Measurements from ENCODE around the gene C10orf71.

Gene C10orf71

DNA sequence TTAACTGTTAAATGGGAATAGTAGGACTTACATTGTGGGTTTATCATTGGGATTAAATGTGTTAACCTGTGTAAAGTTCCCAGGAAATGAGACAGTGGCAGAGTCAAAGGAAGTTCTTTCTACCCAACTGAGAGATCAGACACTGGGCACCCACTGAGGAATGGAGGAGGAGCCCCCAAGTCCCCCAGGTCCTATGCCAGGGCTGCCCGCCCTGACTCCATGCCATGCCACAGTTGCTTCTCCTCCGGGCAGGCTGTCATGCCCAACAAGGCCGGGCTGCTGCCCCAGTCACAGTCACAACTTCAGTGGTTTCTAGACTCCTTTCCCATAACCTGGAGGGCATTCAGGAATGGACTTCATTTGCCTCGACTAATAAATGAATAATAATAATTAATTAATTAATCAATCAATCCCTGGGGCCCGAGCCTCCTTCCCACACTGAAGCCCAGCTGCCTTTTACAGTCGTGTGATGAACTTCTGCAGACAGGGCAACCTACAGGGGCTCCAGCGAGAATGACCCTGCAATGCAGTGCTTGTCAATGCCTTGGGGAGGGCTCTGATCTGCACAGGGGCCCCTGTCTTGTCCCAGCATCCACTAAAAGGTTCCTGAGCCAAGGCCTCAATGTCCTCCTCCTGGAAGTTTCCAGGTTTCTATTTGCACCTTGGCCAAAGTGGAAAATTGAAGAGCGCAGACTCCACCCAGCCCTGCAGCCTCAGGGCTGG, 64.5 kb downstream of the C10orf71 start:
- H3K4me3 Mint-ChIP-seq: no peak overlapping the region
- DNase-seq (ENCODE audit: low spot score in 2 of 2): peak in 1 of 2 donors; percentile 1
- ATAC-seq (ENCODE audit: low read depth): no peak
- H3K27ac Mint-ChIP-seq: no peak overlapping the region
- H3K9me3 Mint-ChIP-seq: no peaks in the 10 kb centered on the region
- no peaks in the 10 kb centered on the region for H3K27me3 Mint-ChIP-seq
- H3K4me1 Mint-ChIP-seq: peaks cover 11% of the 10 kb centered on the region
- H3K36me3 Mint-ChIP-seq: no peaks in the 10 kb centered on the region

- ATAC-seq (ENCODE audit: low read depth): no peak
- no peaks in the 10 kb centered on the region for H3K36me3 Mint-ChIP-seq
- no peaks in the 10 kb centered on the region for H3K27me3 Mint-ChIP-seq
- DNase-seq (ENCODE audit: low spot score in 2 of 2): no peak
- peaks cover 11% of the 10 kb centered on the region for H3K4me1 Mint-ChIP-seq
- no peak overlapping the region for H3K4me3 Mint-ChIP-seq
- H3K27ac Mint-ChIP-seq: no peak overlapping the region
- H3K9me3 Mint-ChIP-seq: no peaks in the 10 kb centered on the region
Observed at GRCh38 chr10:49364051-49364450, 65.1 kb downstream of the C10orf71 start.

DNA sequence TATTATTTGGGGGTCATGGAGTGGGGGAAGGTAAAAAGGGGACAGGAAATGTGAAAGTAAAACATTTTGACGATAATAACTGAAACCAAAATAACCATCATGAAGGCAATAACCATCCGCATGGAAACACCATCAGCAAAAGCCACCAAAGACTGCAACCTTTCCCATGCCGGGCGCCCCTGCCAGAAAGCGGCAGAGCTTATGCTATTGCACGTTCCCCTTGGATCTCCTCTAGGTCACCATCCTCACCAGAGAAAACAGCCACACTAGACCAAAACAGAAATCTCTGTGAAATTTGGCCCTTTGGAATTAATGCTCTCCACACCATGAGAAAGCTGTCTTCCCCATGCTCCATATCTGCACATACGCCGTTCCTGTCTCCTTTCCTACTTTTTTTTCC, 65.8 kb downstream of the C10orf71 start:
- ATAC-seq (ENCODE audit: low read depth) (no peak), DNase-seq (ENCODE audit: low spot score in 2 of 2) (no peak)
- Mint-ChIP-seq H3K27me3 (no peaks in the 10 kb centered on the region), H3K4me1 (peaks cover 11% of the 10 kb centered on the region), H3K27ac (no peak overlapping the region), H3K36me3 (no peaks in the 10 kb centered on the region), H3K4me3 (no peak overlapping the region), H3K9me3 (no peaks in the 10 kb centered on the region)

DNA sequence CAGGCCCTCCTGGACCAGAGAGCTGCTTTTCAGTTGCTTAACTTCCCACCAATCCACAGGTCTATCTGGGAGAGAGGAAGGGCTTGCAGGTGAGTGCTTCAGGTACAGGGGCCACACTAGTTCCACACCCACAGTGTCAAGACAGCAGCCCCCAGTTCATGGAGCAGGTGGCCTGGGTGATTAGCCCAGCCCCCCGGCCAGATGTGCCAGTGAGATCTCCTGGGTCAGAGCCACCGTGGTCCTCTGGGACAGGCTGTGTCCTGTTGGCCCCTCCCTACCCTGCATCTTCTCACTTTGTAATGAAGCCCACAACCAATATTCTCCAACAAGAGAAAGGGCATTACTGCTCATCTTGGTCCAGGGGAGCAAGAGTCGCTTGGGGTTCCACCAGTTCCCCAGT, 66.3 kb downstream of the C10orf71 start:
- ATAC-seq (ENCODE audit: low read depth) (no peak), DNase-seq (ENCODE audit: low spot score in 2 of 2) (no peak)
- Mint-ChIP-seq H3K27me3 (no peaks in the 10 kb centered on the region), H3K27ac (no peak overlapping the region), H3K4me3 (no peak overlapping the region), H3K36me3 (no peaks in the 10 kb centered on the region), H3K4me1 (peaks cover 11% of the 10 kb centered on the region), H3K9me3 (no peaks in the 10 kb centered on the region)

GRCh38 chr10:49365675-49366415, 66.9 kb downstream of the C10orf71 start:
- DNase-seq (ENCODE audit: low spot score in 2 of 2) (no peak), ATAC-seq (ENCODE audit: low read depth) (no peak)
- no peaks in the 10 kb centered on the region for H3K36me3 Mint-ChIP-seq
- no peak overlapping the region for H3K4me3 Mint-ChIP-seq
- no peak overlapping the region for H3K27ac Mint-ChIP-seq
- no peaks in the 10 kb centered on the region for H3K27me3 Mint-ChIP-seq
- no peaks in the 10 kb centered on the region for H3K9me3 Mint-ChIP-seq
- peaks cover 11% of the 10 kb centered on the region for H3K4me1 Mint-ChIP-seq

GRCh38 chr10:49366460-49366859, 67.5 kb downstream of the C10orf71 start:
- DNase-seq (ENCODE audit: low spot score in 2 of 2) (no peak), ATAC-seq (ENCODE audit: low read depth) (no peak)
- Mint-ChIP-seq H3K9me3 (no peaks in the 10 kb centered on the region), H3K27ac (no peak overlapping the region), H3K4me1 (peaks cover 11% of the 10 kb centered on the region), H3K27me3 (no peaks in the 10 kb centered on the region), H3K4me3 (no peak overlapping the region), H3K36me3 (no peaks in the 10 kb centered on the region)

- DNase-seq (ENCODE audit: low spot score in 2 of 2) (no peak), ATAC-seq (ENCODE audit: low read depth) (no peak)
- Mint-ChIP-seq H3K4me3 (no peak overlapping the region), H3K27ac (no peak overlapping the region), H3K4me1 (peaks cover 6% of the 10 kb centered on the region), H3K27me3 (no peaks in the 10 kb centered on the region), H3K36me3 (no peaks in the 10 kb centered on the region), H3K9me3 (no peaks in the 10 kb centered on the region)
Observed at GRCh38 chr10:49367600-49367999, 68.6 kb downstream of the C10orf71 start.

- no peaks in the 10 kb centered on the region for H3K9me3 Mint-ChIP-seq
- no peak for ATAC-seq (ENCODE audit: low read depth)
Observed at GRCh38 chr10:49368256-49368655, 69.3 kb downstream of the C10orf71 start.

DNA sequence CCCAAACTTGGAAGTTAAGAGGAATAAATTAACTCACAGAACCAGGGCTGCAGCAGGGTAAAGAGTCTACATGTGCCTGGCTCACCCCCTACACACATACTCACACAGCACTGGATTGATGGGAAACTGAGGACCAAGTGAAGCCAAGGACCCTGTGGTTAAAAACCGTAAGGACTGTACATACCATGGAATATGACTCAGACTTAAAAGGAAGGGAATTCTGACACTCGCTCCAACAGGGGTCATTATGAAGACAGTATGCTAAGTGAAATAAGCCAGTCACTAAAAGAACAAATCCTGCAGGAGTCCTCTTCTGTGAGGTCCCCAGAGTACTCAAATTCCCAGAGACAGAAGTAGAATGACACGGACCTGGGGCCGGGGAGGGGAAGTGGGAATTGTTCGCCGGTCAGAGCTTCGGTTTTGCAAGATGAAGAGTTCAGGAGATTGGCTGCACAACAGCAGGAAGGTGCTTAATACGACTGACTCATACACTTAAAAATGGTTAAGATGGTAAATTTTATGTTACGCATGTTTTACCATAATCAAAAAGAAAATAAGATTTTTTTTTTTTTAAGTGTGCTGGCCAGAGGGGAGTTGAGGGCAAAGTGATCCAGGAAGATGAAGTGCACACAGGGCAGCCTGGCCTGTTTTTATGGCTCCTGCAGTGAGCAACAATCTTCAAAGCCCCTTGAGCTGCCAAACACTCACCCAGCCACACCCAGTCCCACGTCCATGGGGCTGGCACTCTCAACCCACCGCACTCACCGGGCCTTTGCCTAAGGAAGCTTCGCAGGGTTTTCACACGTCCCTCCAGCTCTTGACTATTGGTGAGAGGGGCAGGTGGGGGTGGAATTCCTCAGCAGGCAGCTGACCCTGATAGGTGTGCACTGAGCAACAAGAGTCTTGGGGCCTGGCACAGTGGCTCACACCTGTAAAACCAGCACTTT, 70.5 kb downstream of the C10orf71 start:
- ATAC-seq (ENCODE audit: low read depth): no peak
- H3K27me3 Mint-ChIP-seq: peaks cover 5% of the 10 kb centered on the region
- no peaks in the 10 kb centered on the region for H3K4me1 Mint-ChIP-seq
- no peak for DNase-seq (ENCODE audit: low spot score in 2 of 2)
- no peak overlapping the region for H3K4me3 Mint-ChIP-seq
- no peaks in the 10 kb centered on the region for H3K9me3 Mint-ChIP-seq
- no peak overlapping the region for H3K27ac Mint-ChIP-seq
- H3K36me3 Mint-ChIP-seq: no peaks in the 10 kb centered on the region

More at GRCh38 chr10:49368256-49368655, 69.3 kb downstream of the C10orf71 start:
- no peaks in the 10 kb centered on the region for H3K4me1 Mint-ChIP-seq
- no peak overlapping the region for H3K27ac Mint-ChIP-seq
- no peak overlapping the region for H3K4me3 Mint-ChIP-seq
- DNase-seq (ENCODE audit: low spot score in 2 of 2): no peak
- H3K36me3 Mint-ChIP-seq: no peaks in the 10 kb centered on the region
- H3K27me3 Mint-ChIP-seq: no peaks in the 10 kb centered on the region

DNA sequence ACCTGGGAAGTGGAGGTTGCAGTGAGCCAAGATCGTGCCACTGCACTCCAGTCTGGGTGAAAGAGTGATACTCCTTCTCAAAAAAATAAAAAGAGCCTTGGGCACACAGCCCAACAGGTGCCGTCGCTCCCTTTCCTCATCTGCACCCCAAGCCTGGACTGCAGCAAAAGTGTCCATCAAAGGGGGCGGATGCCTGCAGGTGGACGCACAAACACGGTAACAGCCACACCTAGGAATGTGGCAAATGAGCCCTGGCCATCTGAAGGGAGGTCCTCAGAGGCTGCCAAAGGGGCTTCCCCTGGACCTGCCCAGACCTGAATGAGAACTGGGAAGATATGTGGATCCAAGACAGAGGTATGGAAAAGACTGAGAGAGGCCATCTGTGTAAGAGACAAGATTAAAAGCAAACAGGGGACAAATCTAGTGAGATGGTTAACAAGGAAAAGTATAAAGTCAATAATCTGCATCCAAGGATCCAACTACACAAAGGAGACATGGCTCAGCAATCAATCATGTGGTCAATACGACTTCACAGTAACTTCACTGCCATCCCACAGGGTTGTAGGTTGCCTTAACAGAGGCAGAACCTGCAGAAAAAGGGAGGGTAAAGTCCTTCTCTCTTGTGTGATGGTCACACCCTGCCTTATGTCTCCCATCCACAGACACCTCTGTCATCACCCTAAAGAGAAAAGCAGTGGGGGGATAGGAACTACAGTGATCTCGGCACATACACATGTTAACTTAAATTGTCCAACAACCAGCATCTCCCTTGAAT, 71.5 kb downstream of the C10orf71 start:
- no peak overlapping the region for H3K27ac Mint-ChIP-seq
- no peaks in the 10 kb centered on the region for H3K4me1 Mint-ChIP-seq
- no peak overlapping the region for H3K4me3 Mint-ChIP-seq
- ATAC-seq (ENCODE audit: low read depth) (no peak), DNase-seq (ENCODE audit: low spot score in 2 of 2) (no peak)
- H3K27me3 Mint-ChIP-seq: peaks cover 5% of the 10 kb centered on the region
- H3K36me3 Mint-ChIP-seq: no peaks in the 10 kb centered on the region
- H3K9me3 Mint-ChIP-seq: no peaks in the 10 kb centered on the region

GRCh38 chr10:49371967-49372366, 73.0 kb downstream of the C10orf71 start:
- H3K27ac Mint-ChIP-seq: no peak overlapping the region
- DNase-seq (ENCODE audit: low spot score in 2 of 2) (no peak), ATAC-seq (ENCODE audit: low read depth) (no peak)
- no peaks in the 10 kb centered on the region for H3K4me1 Mint-ChIP-seq
- H3K36me3 Mint-ChIP-seq: no peaks in the 10 kb centered on the region
- H3K9me3 Mint-ChIP-seq: no peaks in the 10 kb centered on the region
- no peak overlapping the region for H3K4me3 Mint-ChIP-seq
- peaks cover 6% of the 10 kb centered on the region for H3K27me3 Mint-ChIP-seq

- Mint-ChIP-seq H3K9me3 (no peaks in the 10 kb centered on the region), H3K36me3 (no peaks in the 10 kb centered on the region), H3K4me3 (no peak overlapping the region), H3K27me3 (peaks cover 6% of the 10 kb centered on the region), H3K27ac (no peak overlapping the region), H3K4me1 (no peaks in the 10 kb centered on the region)
- no peak for ATAC-seq (ENCODE audit: low read depth)
- DNase-seq (ENCODE audit: low spot score in 2 of 2): no peak
Observed at GRCh38 chr10:49373361-49373760, 74.4 kb downstream of the C10orf71 start.

- DNase-seq (ENCODE audit: low spot score in 2 of 2): no peak
- H3K36me3 Mint-ChIP-seq: no peaks in the 10 kb centered on the region
- no peaks in the 10 kb centered on the region for H3K4me1 Mint-ChIP-seq
- no peak for ATAC-seq (ENCODE audit: low read depth)
- no peaks in the 10 kb centered on the region for H3K9me3 Mint-ChIP-seq
- H3K27ac Mint-ChIP-seq: no peak overlapping the region
- peaks cover 6% of the 10 kb centered on the region for H3K27me3 Mint-ChIP-seq
- no peak overlapping the region for H3K4me3 Mint-ChIP-seq
Observed at GRCh38 chr10:49374740-49375139, 75.8 kb downstream of the C10orf71 start.
